Measurements from ENCODE around the gene TMEM222. TPM values are rescaled to one million over a fixed set of nuclear protein-coding genes. Genes with fewer than 3 reads are reported as not detected.

TMEM222 gene
- total RNA-seq, 2 experiments from 2014 or later, result 22.0 to 25.4 TPM

- CTCF ChIA-PET, result interaction anchor here (0.8 to 8.1 kb wide), 15 partner anchors 9 to 344 kb away, joined by 3 to 91 read pairs (median 5); partner anchors contain the start of gene MAP3K6
- Mint-ChIP-seq H3K4me3 (peak within 1 kb of the TSS; percentile 84), H3K27ac (peak within 1 kb of the TSS; percentile 89), H3K9me3 (no peaks in the 10 kb centered on the region), H3K36me3 (ENCODE audit: low read depth) (peaks cover 22% of the 10 kb centered on the region), H3K27me3 (no peaks in the 10 kb centered on the region), H3K4me1 (ENCODE audit: low read depth) (peaks cover 39% of the 10 kb centered on the region)
- intact Hi-C loops (cut with micrococcal nuclease), result loop anchor here (10.0 kb wide), 1 partner anchor 53 kb away; the partner anchor contains the start of gene GPR3
- no peak for TF ChIP-seq CTCF (IDR thresholded peaks at IDR 0.05)
- POLR2A ChIA-PET, result interaction anchor here (0.9 to 6.1 kb wide), 13 partner anchors 9 to 321 kb away, joined by 3 to 61 read pairs (median 5); no protein-coding TSS in a partner anchor
- DNase-seq, result peak; percentile 85
- peak; percentile 70 for ATAC-seq
Measured at GRCh38 chr1:27341525-27342252, 19.7 kb downstream of the TMEM222 start, which contains the start of gene SYTL1. TSS of gene SYTL1 (plus strand) at chr1:27342022. CDS start at chr1:27345335, 3,313 bp downstream.

- peaks cover 21% of the 10 kb centered on the region for H3K36me3 Mint-ChIP-seq (ENCODE audit: low read depth)
- H3K4me1 Mint-ChIP-seq (ENCODE audit: low read depth), result peaks cover 42% of the 10 kb centered on the region
- intact Hi-C loops (cut with micrococcal nuclease), result loop anchor here (10.0 kb wide), 1 partner anchor 52 kb away; the partner anchor contains the start of gene GPR3
- ATAC-seq (peak; percentile 64), DNase-seq (peak; percentile 74)
- H3K4me3 Mint-ChIP-seq, result peak overlapping the region; percentile 84
- H3K27me3 Mint-ChIP-seq, result no peaks in the 10 kb centered on the region
- ChIA-PET CTCF (interaction anchor here (0.9 to 8.1 kb wide), 14 partner anchors 10 to 264 kb away, joined by 3 to 91 read pairs (median 5); partner anchors contain the start of gene MAP3K6), POLR2A (interaction anchor here (0.9 to 6.1 kb wide), 12 partner anchors 9 to 320 kb away, joined by 3 to 61 read pairs (median 5); no protein-coding TSS in a partner anchor)
- H3K9me3 Mint-ChIP-seq, result no peaks in the 10 kb centered on the region
- peak overlapping the region; percentile 89 for H3K27ac Mint-ChIP-seq
- TF ChIP-seq CTCF (IDR thresholded peaks at IDR 0.05), result no peak
Measured at GRCh38 chr1:27342391-27342777, 20.4 kb downstream of the TMEM222 start.

GRCh38 chr1:27342778-27343638 lies 21.0 kb downstream of the TMEM222 start:
- ChIA-PET POLR2A (interaction anchor here (0.7 to 6.1 kb wide), 9 partner anchors 10 to 178 kb away, joined by 3 to 61 read pairs (median 5); no protein-coding TSS in a partner anchor), CTCF (interaction anchor here (0.6 to 8.1 kb wide), 14 partner anchors 9 to 61 kb away, joined by 3 to 91 read pairs (median 6); partner anchors contain the start of gene MAP3K6)
- Mint-ChIP-seq H3K9me3 (no peaks in the 10 kb centered on the region), H3K27ac (peak overlapping the region; percentile 89), H3K4me3 (peak overlapping the region; percentile 84), H3K27me3 (no peaks in the 10 kb centered on the region), H3K36me3 (ENCODE audit: low read depth) (peaks cover 24% of the 10 kb centered on the region), H3K4me1 (ENCODE audit: low read depth) (peaks cover 44% of the 10 kb centered on the region)
- intact Hi-C loops (cut with micrococcal nuclease), result loop anchor here (10.0 kb wide), 1 partner anchor 52 kb away; the partner anchor contains the start of gene GPR3
- TF ChIP-seq CTCF (IDR thresholded peaks at IDR 0.05), result no peak
- DNase-seq (peak; percentile 79), ATAC-seq (peak; percentile 48)

GRCh38 chr1:27343639-27344025 lies 21.7 kb downstream of the TMEM222 start:
- Mint-ChIP-seq H3K27ac (peak overlapping the region; percentile 89), H3K27me3 (no peaks in the 10 kb centered on the region), H3K9me3 (no peaks in the 10 kb centered on the region), H3K36me3 (ENCODE audit: low read depth) (peaks cover 24% of the 10 kb centered on the region), H3K4me3 (peak overlapping the region; percentile 84), H3K4me1 (ENCODE audit: low read depth) (peaks cover 45% of the 10 kb centered on the region)
- DNase-seq (no peak), ATAC-seq (no peak)
- no peak for TF ChIP-seq CTCF (IDR thresholded peaks at IDR 0.05)
- ChIA-PET POLR2A (interaction anchor here (0.6 to 6.1 kb wide), 6 partner anchors 11 to 177 kb away, joined by 3 to 61 read pairs (median 8); no protein-coding TSS in a partner anchor), CTCF (interaction anchor here (0.6 to 8.1 kb wide), 4 partner anchors 10 to 43 kb away, joined by 3 to 91 read pairs (median 18); no protein-coding TSS in a partner anchor)
- intact Hi-C loops (cut with micrococcal nuclease), result loop anchor here (10.0 kb wide), 1 partner anchor 51 kb away; the partner anchor contains the start of gene GPR3

All from activated CD8-positive, alpha-beta T cell treated with anti-CD3 and anti-CD28 coated beads for 36 hours (primary cell).